GM12874 (cell line): Measurements from ENCODE around the gene NAA30.

Experiments used
- TF ChIP-seq, protein P1 (sequence below): IDR thresholded peaks from 2 replicates; pipeline ENCODE4 v1.5.1; 2011; ENCODE audit warnings: low read depth, mild to moderate bottlenecking, control low read depth, low read length, moderate library complexity; ENCODE audit not compliant: insufficient read depth

NAA30 gene

GRCh38 chr14:57417228-57417627 lies 26.8 kb downstream of the NAA30 start:
- TF ChIP-seq, protein P1, sequence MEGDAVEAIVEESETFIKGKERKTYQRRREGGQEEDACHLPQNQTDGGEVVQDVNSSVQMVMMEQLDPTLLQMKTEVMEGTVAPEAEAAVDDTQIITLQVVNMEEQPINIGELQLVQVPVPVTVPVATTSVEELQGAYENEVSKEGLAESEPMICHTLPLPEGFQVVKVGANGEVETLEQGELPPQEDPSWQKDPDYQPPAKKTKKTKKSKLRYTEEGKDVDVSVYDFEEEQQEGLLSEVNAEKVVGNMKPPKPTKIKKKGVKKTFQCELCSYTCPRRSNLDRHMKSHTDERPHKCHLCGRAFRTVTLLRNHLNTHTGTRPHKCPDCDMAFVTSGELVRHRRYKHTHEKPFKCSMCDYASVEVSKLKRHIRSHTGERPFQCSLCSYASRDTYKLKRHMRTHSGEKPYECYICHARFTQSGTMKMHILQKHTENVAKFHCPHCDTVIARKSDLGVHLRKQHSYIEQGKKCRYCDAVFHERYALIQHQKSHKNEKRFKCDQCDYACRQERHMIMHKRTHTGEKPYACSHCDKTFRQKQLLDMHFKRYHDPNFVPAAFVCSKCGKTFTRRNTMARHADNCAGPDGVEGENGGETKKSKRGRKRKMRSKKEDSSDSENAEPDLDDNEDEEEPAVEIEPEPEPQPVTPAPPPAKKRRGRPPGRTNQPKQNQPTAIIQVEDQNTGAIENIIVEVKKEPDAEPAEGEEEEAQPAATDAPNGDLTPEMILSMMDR, result no peak

DNA sequence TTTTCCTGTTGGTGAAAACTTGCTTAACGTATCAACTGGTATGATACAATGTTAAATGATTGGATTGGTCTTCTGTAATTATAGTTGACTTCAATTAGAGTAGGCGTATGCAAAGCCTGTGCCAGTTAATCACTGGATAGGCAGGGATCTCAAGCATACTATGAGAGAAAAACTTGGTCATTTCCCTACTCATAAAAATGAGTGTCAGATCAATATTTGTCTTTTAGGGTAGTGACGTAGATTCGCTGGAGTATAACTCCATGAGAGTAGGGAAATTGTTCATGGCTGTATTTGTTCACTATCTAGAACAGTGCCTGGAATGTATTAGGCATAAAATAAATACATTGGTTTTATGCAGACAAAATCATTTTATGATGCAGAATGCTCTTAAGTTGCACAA lies 28.6 kb downstream of the NAA30 start:
- TF ChIP-seq, protein P1, result no peak

- TF ChIP-seq, protein P1, result no peak
Observed at GRCh38 chr14:57420033-57420432, 29.6 kb downstream of the NAA30 start.

DNA sequence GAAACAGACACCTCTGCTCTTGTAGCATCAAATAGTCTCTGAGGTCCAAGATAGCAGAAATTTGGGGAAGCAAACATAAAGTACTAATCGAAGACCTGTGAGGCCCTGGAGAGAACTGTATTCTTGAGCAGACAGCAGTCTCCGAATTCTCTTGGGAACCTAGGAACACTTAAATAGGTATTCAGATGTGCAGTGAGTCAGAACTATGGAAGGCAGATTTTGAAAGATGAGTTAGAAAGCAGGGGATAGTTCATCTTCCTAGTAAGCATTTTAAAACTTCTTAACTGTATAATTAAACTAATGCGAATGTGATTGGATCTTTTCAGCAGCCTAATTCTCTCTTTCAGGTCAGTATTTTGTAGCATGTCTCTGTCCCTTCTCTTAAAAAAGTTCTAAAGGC lies 30.6 kb downstream of the NAA30 start:
- TF ChIP-seq, protein P1, result no peak

DNA sequence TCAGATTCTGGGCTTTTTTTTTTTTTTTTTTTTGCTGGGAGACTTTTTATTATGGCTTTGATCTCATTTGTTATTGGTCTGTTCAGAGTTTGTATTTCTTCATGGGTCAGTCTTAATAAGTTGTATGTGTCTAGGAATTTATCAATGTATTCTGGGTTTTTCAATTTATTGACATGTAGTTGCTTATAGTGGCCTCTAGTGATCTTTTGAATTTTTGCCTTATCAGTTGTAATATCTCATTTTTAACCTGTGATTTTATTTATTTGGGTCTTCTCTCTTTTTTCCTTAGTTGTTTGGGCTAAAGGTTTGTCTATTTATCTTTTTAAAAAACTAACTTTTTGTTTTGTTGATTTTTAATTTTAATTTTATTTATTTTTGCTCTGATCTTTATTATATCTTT lies 45.5 kb downstream of the NAA30 start:
- TF ChIP-seq, protein P1, result no peak

DNA sequence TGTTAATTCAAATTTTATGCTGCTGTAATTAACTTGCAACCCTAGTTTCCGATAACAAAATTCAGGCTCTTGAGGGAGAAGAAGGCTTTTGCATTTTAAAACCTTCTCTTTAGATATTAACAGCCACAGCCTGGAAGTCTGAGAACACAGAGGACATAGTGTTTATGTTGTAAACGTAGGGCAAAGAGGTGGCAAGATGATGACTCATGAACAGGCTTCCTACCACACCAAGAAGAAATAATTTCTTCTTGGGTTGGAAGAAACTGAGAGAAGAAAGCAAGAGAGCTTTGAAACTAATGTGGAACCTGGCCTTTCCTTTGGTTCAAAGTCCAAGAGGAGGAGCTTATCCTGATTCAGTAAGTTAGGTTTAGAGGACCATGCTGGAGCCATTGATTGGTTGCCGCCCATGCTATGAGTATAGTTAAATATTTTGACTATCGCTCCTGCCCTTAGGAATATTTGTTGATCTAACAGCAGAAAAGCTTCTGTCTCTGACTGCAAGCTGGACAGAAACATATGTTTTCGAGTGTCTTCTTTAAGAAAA lies 71.5 kb downstream of the NAA30 start:
- TF ChIP-seq, protein P1, result no peak

DNA sequence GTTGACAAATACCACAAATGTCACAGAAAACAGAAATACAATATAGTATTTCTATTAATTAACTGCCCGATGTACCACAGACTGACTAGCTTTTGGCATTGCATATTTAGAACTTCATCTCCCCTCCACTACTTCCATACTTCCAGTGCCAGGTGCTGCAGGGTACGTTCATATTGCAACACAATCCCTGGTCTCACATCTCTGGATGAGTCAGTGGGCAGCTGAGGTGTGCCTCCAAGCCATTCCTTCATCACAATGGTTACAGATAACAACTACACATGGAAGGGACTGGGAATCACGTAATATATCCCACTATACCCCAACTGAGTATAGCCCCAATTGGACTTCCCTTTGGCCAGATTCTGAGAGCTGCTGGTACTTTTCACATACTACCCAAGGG lies 72.2 kb downstream of the NAA30 start:
- TF ChIP-seq, protein P1, result no peak
